PC-3 (cell line): ENCODE data around the gene CBX1. TPM values are rescaled to one million over a fixed set of nuclear protein-coding genes. Genes with fewer than 3 reads are reported as not detected.

ENCODE experiments used
- ATAC-seq: fragments of 200-7000 bp; cut with Tn5 transposase; 2 replicates; pipeline ENCODE4 v1.9.1; 2020; ENCODE audit warnings: mild to moderate bottlenecking, moderate library complexity
- BruUV-seq: library from RNA; stranded (reverse); fragments of 400-500 nt; replicated peaks from 2 replicates; lab custom pipeline; 2021; lab: Mats Ljungman, UMichigan
- CTCF ChIA-PET: fragments of 300-600 bp; sonication (Branson Sonifier 250); formaldehyde crosslinking; loops from one replicate; lab custom pipeline; 2022; ENCODE audit warnings: antibody characterized with exemption; lab: Charles Lee
- POLR2A ChIA-PET: fragments of 300-600 bp; sonication (Branson Sonifier 250); formaldehyde crosslinking; loops from one replicate; lab custom pipeline; 2022; ENCODE audit warnings: antibody characterized with exemption; ENCODE audit not compliant: unreplicated experiment; lab: Charles Lee
- DNase-seq: peaks from one replicate; pipeline ENCODE4 v3.0.0-alpha.2; 2015
- H2AFZ ChIP-seq: fragments of 300-600 bp; sonication (generic); 2 replicates; pipeline ENCODE4 v1.6.0; 2016; ENCODE audit warnings: antibody characterized with exemption, low read length
- H3F3A ChIP-seq: fragments of 300-600 bp; sonication (generic); one replicate; pipeline ENCODE4 v1.6.0; 2017; ENCODE audit warnings: antibody characterized with exemption, low read length, control low read depth, mild to moderate bottlenecking; ENCODE audit not compliant: unreplicated experiment
- H3K27ac ChIP-seq: fragments of 300-600 bp; sonication (generic); 2 replicates; pipeline ENCODE4 v1.5.1; 2016; ENCODE audit warnings: mild to moderate bottlenecking, low read length
- H3K27me3 ChIP-seq: fragments of 300-600 bp; sonication (generic); 2 replicates; pipeline ENCODE4 v1.6.1; 2016; ENCODE audit warnings: low read length, mixed read lengths
- H3K36me3 ChIP-seq: fragments of 300-600 bp; sonication (generic); 2 replicates; pipeline ENCODE4 v1.6.1; 2016; ENCODE audit warnings: low read depth, mixed run types, low read length, mixed read lengths
- H3K4me1 ChIP-seq: fragments of 300-600 bp; sonication (generic); 2 replicates; pipeline ENCODE4 v1.5.1; 2016; ENCODE audit warnings: low read length; ENCODE audit not compliant: insufficient read depth
- H3K4me2 ChIP-seq: fragments of 300-600 bp; sonication (generic); 2 replicates; pipeline ENCODE4 v1.6.0; 2016; ENCODE audit warnings: low read length
- H3K4me3 ChIP-seq: fragments of 300-600 bp; sonication (generic); 2 replicates; pipeline ENCODE4 v1.5.1; 2016; ENCODE audit warnings: mild to moderate bottlenecking, low read length, mixed read lengths
- H3K79me2 ChIP-seq: fragments of 300-600 bp; sonication (generic); 2 replicates; pipeline ENCODE4 v1.6.1; 2017; ENCODE audit warnings: low read length, mixed read lengths
- H3K9ac ChIP-seq: fragments of 300-600 bp; sonication (generic); 2 replicates; pipeline ENCODE4 v1.6.0; 2016; ENCODE audit warnings: mild to moderate bottlenecking, low read length
- H3K9me2 ChIP-seq: fragments of 300-600 bp; sonication (generic); replicated peaks from 2 replicates; pipeline ENCODE4 v1.6.1; 2016; ENCODE audit warnings: mixed run types, low read length, mixed read lengths
- H3K9me3 ChIP-seq: fragments of 300-600 bp; sonication (generic); 2 replicates; pipeline ENCODE4 v1.6.1; 2016; ENCODE audit warnings: low read length, mixed read lengths
- H4K20me1 ChIP-seq: fragments of 300-600 bp; sonication (generic); 2 replicates; pipeline ENCODE4 v1.6.1; 2016; ENCODE audit warnings: low read length, mixed read lengths
- EZH2 ChIP-seq: fragments of 300-600 bp; sonication (generic); IDR thresholded peaks from one replicate; pipeline ENCODE4 v1.6.1; 2017; ENCODE audit warnings: antibody characterized with exemption, mild to moderate bottlenecking, low read length; ENCODE audit not compliant: unreplicated experiment
- EZH2phosphoT487 ChIP-seq: fragments of 300-600 bp; sonication (generic); IDR thresholded peaks from 2 replicates; pipeline ENCODE4 v1.6.1; 2018; ENCODE audit warnings: mild to moderate bottlenecking, antibody characterized with exemption, low read length, borderline replicate concordance
- intact Hi-C: fragments of 100-400 bp; cut with micrococcal nuclease; formaldehyde crosslinking; loops from 2 replicates; pipeline ENCODE4 v1.9.0; 2023
- total RNA-seq: library from RNA; depleted of rRNA; stranded (reverse); fragments of >200 nt; gene quantifications from 2 replicates; pipeline ENCODE4 v1.2.3, GENCODE V29; 2014
- TF ChIP-seq, protein P1 (sequence below): fragments of 300-600 bp; sonication (generic); conservative IDR thresholded peaks from 2 replicates; pipeline ENCODE4 v1.5.1; 2017; ENCODE audit warnings: antibody characterized with exemption, low read depth, mild to moderate bottlenecking, low read length

The CBX1 gene
- total RNA-seq, 1 experiment from 2014 or later, result 119 TPM

DNA sequence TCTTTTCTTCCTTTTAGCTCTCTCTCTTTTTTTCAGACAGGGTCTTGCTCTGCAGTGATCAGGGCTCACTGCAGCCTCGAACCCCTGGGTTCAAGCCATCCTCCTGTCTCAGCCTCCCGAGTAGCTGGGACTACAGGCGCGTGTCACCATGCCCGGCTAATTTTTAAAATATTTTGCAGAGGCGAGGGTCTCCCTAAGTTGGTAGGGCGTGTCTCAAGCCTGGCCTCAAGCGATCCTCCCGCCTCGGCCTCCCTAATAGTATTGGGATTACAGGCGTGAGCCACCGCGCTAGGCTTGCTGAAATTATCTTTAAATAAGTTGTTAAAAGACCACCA lies 5.5 kb upstream of the CBX1 start:
- ATAC-seq (no peak), DNase-seq (no peak)
- Histone ChIP-seq H3K9me2 (no peaks in the 10 kb centered on the region), H3K79me2 (peaks cover 39% of the 10 kb centered on the region), H3F3A (no peaks in the 10 kb centered on the region), H3K27me3 (no peaks in the 10 kb centered on the region), H3K9me3 (no peaks in the 10 kb centered on the region), H4K20me1 (no peaks in the 10 kb centered on the region), H3K36me3 (no peaks in the 10 kb centered on the region), H3K27ac (no peak overlapping the region), H3K9ac (peak overlapping the region; percentile 85), H3K4me1 (peaks cover 8% of the 10 kb centered on the region; the same call in 1 of the 2 replicates), H2AFZ (peak overlapping the region; percentile 100), H3K4me2 (peak overlapping the region; percentile 87), H3K4me3 (peak overlapping the region; percentile 89)
- no TSS peak for BruUV-seq
- ChIA-PET POLR2A (no interaction called here), CTCF (no interaction called here)
- intact Hi-C loops, result no loop called here
- TF ChIP-seq EZH2phosphoT487 (no peak), EZH2 (no peak)
- TF ChIP-seq, protein P1, sequence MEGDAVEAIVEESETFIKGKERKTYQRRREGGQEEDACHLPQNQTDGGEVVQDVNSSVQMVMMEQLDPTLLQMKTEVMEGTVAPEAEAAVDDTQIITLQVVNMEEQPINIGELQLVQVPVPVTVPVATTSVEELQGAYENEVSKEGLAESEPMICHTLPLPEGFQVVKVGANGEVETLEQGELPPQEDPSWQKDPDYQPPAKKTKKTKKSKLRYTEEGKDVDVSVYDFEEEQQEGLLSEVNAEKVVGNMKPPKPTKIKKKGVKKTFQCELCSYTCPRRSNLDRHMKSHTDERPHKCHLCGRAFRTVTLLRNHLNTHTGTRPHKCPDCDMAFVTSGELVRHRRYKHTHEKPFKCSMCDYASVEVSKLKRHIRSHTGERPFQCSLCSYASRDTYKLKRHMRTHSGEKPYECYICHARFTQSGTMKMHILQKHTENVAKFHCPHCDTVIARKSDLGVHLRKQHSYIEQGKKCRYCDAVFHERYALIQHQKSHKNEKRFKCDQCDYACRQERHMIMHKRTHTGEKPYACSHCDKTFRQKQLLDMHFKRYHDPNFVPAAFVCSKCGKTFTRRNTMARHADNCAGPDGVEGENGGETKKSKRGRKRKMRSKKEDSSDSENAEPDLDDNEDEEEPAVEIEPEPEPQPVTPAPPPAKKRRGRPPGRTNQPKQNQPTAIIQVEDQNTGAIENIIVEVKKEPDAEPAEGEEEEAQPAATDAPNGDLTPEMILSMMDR, result no peak

GRCh38 chr17:48104440-48104839 lies 3.2 kb upstream of the CBX1 start:
- H3K9me3 ChIP-seq, result no peaks in the 10 kb centered on the region
- H3K27me3 ChIP-seq, result no peaks in the 10 kb centered on the region
- TF ChIP-seq, protein P1, result no peak
- TF ChIP-seq EZH2, result no peak
- TF ChIP-seq EZH2phosphoT487, result no peak
- H3F3A ChIP-seq, result no peaks in the 10 kb centered on the region
- DNase-seq (no peak), ATAC-seq (no peak)
- no peak overlapping the region for H3K4me3 ChIP-seq
- intact Hi-C loops, result no loop called here
- H3K4me1 ChIP-seq, result peaks cover 14% of the 10 kb centered on the region
- H3K79me2 ChIP-seq, result peaks cover 34% of the 10 kb centered on the region
- no peak overlapping the region for H2AFZ ChIP-seq
- H3K9ac ChIP-seq, result no peak overlapping the region
- H3K36me3 ChIP-seq, result no peaks in the 10 kb centered on the region
- H3K4me2 ChIP-seq, result no peak overlapping the region
- H3K9me2 ChIP-seq, result no peaks in the 10 kb centered on the region
- POLR2A ChIA-PET, result no interaction called here
- no TSS peak for BruUV-seq
- CTCF ChIA-PET, result no interaction called here
- no peak overlapping the region for H3K27ac ChIP-seq
- H4K20me1 ChIP-seq, result peaks cover 3% of the 10 kb centered on the region; the same call in 1 of the 2 replicates

- Histone ChIP-seq H3K4me2 (no peak overlapping the region), H3K9ac (no peak overlapping the region), H2AFZ (no peak overlapping the region), H3K27me3 (no peaks in the 10 kb centered on the region), H3K27ac (no peak overlapping the region), H4K20me1 (peaks cover 11% of the 10 kb centered on the region), H3F3A (no peaks in the 10 kb centered on the region), H3K4me3 (no peak overlapping the region), H3K9me3 (no peaks in the 10 kb centered on the region), H3K4me1 (peaks cover 10% of the 10 kb centered on the region), H3K9me2 (no peaks in the 10 kb centered on the region), H3K36me3 (no peaks in the 10 kb centered on the region), H3K79me2 (peaks cover 34% of the 10 kb centered on the region)
- no TSS peak for BruUV-seq
- DNase-seq, result peak; percentile 31
- intact Hi-C loops, result no loop called here
- ATAC-seq, result no peak
- CTCF ChIA-PET, result no interaction called here
- TF ChIP-seq EZH2 (no peak), EZH2phosphoT487 (no peak)
- TF ChIP-seq, protein P1, result no peak
- POLR2A ChIA-PET, result no interaction called here
These were observed 1.8 kb upstream of the CBX1 start for GRCh38 chr17:48102798-48103715.
